ENCODE results near the gene DBNDD1.

DBNDD1 gene

DNA sequence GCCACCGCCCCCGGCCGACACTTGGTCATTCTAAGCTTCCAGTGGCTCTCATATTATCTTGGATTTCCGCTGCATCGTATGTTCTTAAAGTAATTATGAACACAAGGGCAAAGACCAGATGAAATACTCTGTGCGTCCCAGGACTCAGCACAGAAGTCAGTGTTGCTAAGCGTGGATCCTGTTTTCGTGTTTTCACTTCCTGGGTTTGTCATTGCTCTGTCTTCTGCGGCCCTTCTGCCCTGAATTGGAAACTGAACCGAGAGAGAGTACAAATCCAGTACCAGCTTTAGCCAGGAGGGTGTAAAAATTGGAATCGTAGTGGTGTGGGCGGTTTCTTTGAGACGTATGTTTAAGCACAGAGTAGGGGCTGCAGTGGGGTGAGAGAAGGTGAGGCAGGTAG lies 32.7 kb downstream of the DBNDD1 start:
- Histone ChIP-seq H3K4me1 (ENCODE audit: control insufficient read depth in 1 of 2, insufficient read depth in 1 of 2, low read depth in 1 of 2, low read length in 1 of 2) (no peaks in the 10 kb centered on the region), H3K4me3 (ENCODE audit: low read depth in 1 of 2, low read length in 1 of 2) (no peak overlapping the region), H3K36me3 (peaks cover 78% of the 10 kb centered on the region)

GRCh38 chr16:89985219-89985618 lies 34.0 kb downstream of the DBNDD1 start:
- peaks cover 75% of the 10 kb centered on the region for H3K36me3 ChIP-seq
- no peaks in the 10 kb centered on the region for H3K4me1 ChIP-seq (ENCODE audit: control insufficient read depth in 1 of 2, insufficient read depth in 1 of 2, low read depth in 1 of 2, low read length in 1 of 2)
- TF ChIP-seq, protein P1, sequence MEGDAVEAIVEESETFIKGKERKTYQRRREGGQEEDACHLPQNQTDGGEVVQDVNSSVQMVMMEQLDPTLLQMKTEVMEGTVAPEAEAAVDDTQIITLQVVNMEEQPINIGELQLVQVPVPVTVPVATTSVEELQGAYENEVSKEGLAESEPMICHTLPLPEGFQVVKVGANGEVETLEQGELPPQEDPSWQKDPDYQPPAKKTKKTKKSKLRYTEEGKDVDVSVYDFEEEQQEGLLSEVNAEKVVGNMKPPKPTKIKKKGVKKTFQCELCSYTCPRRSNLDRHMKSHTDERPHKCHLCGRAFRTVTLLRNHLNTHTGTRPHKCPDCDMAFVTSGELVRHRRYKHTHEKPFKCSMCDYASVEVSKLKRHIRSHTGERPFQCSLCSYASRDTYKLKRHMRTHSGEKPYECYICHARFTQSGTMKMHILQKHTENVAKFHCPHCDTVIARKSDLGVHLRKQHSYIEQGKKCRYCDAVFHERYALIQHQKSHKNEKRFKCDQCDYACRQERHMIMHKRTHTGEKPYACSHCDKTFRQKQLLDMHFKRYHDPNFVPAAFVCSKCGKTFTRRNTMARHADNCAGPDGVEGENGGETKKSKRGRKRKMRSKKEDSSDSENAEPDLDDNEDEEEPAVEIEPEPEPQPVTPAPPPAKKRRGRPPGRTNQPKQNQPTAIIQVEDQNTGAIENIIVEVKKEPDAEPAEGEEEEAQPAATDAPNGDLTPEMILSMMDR (IDR thresholded peaks at IDR 0.05), result no peak
- no peaks in the 10 kb centered on the region for H3K9me3 ChIP-seq
- no peak overlapping the region for H3K4me3 ChIP-seq (ENCODE audit: low read depth in 1 of 2, low read length in 1 of 2)
- H3K27ac ChIP-seq, result no peak overlapping the region
- H3K27me3 ChIP-seq, result no peaks in the 10 kb centered on the region

More for the DNA sequence above, 32.7 kb downstream of the DBNDD1 start:
- H3K27ac ChIP-seq, result no peak overlapping the region
- TF ChIP-seq, protein P1 (IDR thresholded peaks at IDR 0.05), result no peak
- H3K27me3 ChIP-seq, result no peaks in the 10 kb centered on the region
- no peaks in the 10 kb centered on the region for H3K9me3 ChIP-seq

DNA sequence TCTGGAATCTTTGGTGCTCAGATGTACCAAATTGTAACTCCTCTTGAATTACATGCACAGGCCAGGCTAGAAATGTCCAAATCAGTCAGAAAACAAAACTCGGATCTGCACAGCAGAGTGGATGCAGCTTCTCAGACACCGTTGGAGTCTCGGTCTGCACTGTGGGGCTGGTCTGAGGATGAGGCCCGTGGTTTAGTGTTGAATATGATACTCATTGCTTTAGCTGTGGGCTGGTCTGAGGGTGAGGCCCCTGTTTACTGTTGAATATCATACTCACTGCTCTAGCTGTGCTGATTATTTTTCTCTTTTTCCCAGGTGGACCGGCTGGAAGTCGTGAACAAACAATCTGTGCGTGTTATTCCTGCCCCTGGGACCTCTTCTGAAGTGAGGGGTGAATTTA lies 35.0 kb downstream of the DBNDD1 start:
- peaks cover 76% of the 10 kb centered on the region for H3K36me3 ChIP-seq
- TF ChIP-seq, protein P1 (IDR thresholded peaks at IDR 0.05), result no peak

DNA sequence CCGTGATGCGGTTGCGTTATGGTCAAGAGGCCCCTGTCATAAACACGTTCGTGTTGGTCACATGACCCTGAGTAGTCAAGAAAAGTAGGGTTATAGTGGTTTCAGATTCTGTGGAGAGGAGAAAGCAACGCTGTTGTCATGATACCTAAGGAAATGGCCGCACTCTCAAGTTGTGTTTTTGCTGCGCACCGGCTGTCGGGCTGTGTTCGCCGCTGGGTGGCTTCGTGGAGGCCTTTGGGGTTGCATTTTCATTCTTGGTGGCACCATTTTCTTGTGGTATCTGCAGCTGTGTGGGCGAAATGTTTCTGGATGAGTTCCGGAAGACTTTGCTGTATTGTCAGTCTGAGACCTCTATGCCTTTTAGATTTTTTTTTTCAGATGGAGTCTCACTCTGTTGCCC lies 35.7 kb downstream of the DBNDD1 start:
- no peaks in the 10 kb centered on the region for H3K9me3 ChIP-seq
- H3K4me3 ChIP-seq (ENCODE audit: low read depth in 1 of 2, low read length in 1 of 2), result no peak overlapping the region
- no peak overlapping the region for H3K27ac ChIP-seq
- peaks cover 72% of the 10 kb centered on the region for H3K36me3 ChIP-seq
- H3K4me1 ChIP-seq (ENCODE audit: control insufficient read depth in 1 of 2, insufficient read depth in 1 of 2, low read depth in 1 of 2, low read length in 1 of 2), result no peaks in the 10 kb centered on the region
- TF ChIP-seq, protein P1 (IDR thresholded peaks at IDR 0.05), result no peak
- no peaks in the 10 kb centered on the region for H3K27me3 ChIP-seq

More for the DNA sequence above, 35.0 kb downstream of the DBNDD1 start:
- Histone ChIP-seq H3K27me3 (no peaks in the 10 kb centered on the region), H3K4me1 (ENCODE audit: control insufficient read depth in 1 of 2, insufficient read depth in 1 of 2, low read depth in 1 of 2, low read length in 1 of 2) (no peaks in the 10 kb centered on the region), H3K4me3 (ENCODE audit: low read depth in 1 of 2, low read length in 1 of 2) (no peak overlapping the region), H3K9me3 (no peaks in the 10 kb centered on the region), H3K27ac (no peak overlapping the region)

DNA sequence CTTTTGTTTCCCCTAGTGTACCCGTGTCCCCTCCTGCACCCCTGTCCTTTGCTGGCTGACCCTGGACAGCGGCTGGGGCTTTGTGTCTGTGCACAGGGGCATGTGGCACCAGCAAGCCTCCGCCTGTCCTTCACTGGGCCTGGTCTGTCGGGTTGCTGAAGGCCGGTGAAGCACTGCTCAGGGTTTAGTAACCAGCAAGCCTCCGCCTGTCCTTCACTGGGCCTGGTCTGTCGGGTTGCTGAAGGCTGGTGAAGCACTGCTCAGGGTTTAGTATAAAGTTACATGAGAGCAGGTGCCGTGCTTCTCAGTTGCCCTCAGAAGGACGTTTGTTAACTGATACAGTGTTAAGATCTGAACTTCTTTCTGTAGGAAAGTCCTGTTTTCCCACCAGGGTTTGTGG lies 36.9 kb downstream of the DBNDD1 start:
- no peak overlapping the region for H3K4me3 ChIP-seq (ENCODE audit: low read depth in 1 of 2, low read length in 1 of 2)
- H3K9me3 ChIP-seq, result no peaks in the 10 kb centered on the region
- TF ChIP-seq, protein P1 (IDR thresholded peaks at IDR 0.05), result no peak
- no peaks in the 10 kb centered on the region for H3K4me1 ChIP-seq (ENCODE audit: control insufficient read depth in 1 of 2, insufficient read depth in 1 of 2, low read depth in 1 of 2, low read length in 1 of 2)
- peaks cover 76% of the 10 kb centered on the region for H3K36me3 ChIP-seq
- H3K27me3 ChIP-seq, result no peaks in the 10 kb centered on the region
- no peak overlapping the region for H3K27ac ChIP-seq

GRCh38 chr16:89981414-89981813 lies 37.8 kb downstream of the DBNDD1 start:
- TF ChIP-seq, protein P1 (IDR thresholded peaks at IDR 0.05), result no peak
- no peak overlapping the region for H3K4me3 ChIP-seq (ENCODE audit: low read depth in 1 of 2, low read length in 1 of 2)
- no peaks in the 10 kb centered on the region for H3K9me3 ChIP-seq
- H3K27me3 ChIP-seq, result no peaks in the 10 kb centered on the region
- peaks cover 67% of the 10 kb centered on the region for H3K36me3 ChIP-seq
- H3K4me1 ChIP-seq (ENCODE audit: control insufficient read depth in 1 of 2, insufficient read depth in 1 of 2, low read depth in 1 of 2, low read length in 1 of 2), result no peaks in the 10 kb centered on the region
- H3K27ac ChIP-seq, result no peak overlapping the region
